ENCODE measurements around the gene ARHGEF17. TPM values are rescaled to one million over a fixed set of nuclear protein-coding genes. Genes with fewer than 3 reads are reported as not detected.

Gene ARHGEF17
- total and polyA plus RNA-seq, 2 experiments from 2014 or later = 15.3 to 23.5 TPM

- Histone ChIP-seq H3K4me2 (ENCODE audit: unreplicated experiment) (no peak overlapping the region), H2AFZ (no peak overlapping the region), H3K79me2 (ENCODE audit: insufficient read depth) (no peaks in the 10 kb centered on the region), H3K4me1 (ENCODE audit: insufficient read depth) (no peaks in the 10 kb centered on the region), H3K9me3 (ENCODE audit: low read depth) (no peaks in the 10 kb centered on the region), H3K9ac (no peak overlapping the region), H3K27ac (no peak overlapping the region), H4K20me1 (ENCODE audit: insufficient read depth) (no peaks in the 10 kb centered on the region), H3F3A (ENCODE audit: insufficient read depth) (peaks cover 8% of the 10 kb centered on the region; the same call in 1 of the 2 replicates), H3K4me3 (no peak overlapping the region), H3K27me3 (replicated peaks; ENCODE audit: insufficient read depth) (no peaks in the 10 kb centered on the region), H3K9me2 (ENCODE audit: insufficient read depth) (no peaks in the 10 kb centered on the region), H3K36me3 (ENCODE audit: low read depth) (no peaks in the 10 kb centered on the region)
- in situ Hi-C loops (cut with MboI) = no loop called here
- TF ChIP-seq EZH2 (IDR thresholded peaks at IDR 0.05; ENCODE audit: insufficient read depth, poor library complexity, severe bottlenecking) (no peak), EZH2phosphoT487 (IDR thresholded peaks at IDR 0.05; ENCODE audit: insufficient read depth, low read depth) (no peak)
- 89 to 94% methylated on average over 3 to 4 of the region's 4 CpGs for WGBS, 2 experiments (ENCODE audit: low coverage in 1 of 2, low lambda C conversion rate in 2 of 2, missing lambda C conversion rate in 2 of 2)
- DNase-seq = no peak
Measured at GRCh38 chr11:73266646-73267020, 41.4 kb upstream of the ARHGEF17 start.

DNA sequence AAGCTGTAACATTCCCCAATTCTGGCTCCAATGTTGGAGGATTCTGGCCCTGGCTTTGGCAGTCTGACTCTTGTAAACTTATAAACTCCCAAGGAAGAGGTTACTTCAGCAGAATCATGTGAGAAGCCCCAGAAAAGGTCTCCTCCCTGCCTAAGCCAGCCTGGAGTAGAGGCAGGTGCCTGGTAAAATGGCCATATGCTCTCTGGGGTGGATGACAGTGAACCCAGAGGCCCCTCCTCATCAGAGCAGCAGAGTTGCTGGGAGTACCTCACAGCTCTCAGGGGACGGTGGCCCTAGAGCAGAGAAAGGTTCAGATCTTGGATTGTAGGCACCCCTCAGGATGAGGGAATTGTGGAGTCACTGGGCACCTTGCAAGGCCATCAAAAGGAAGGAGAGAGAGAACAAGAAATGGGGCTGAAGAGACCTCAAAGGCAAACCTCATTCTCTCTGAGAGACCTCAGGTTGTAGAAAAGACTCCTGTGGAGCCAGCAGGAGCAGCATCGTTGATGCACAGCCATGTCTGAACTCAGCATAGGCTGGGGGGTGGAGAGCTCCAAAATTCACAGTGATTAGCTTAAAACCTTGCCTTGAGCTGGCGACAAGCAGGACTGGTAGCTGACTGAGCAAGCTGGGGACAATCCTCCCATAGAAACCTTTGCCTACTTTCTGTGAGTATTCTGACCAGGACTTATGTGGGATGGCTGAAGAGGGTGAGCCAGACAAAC lies 40.8 kb upstream of the ARHGEF17 start:
- DNase-seq = no peak
- H3K36me3 ChIP-seq (ENCODE audit: low read depth) = no peaks in the 10 kb centered on the region
- H3K4me3 ChIP-seq = no peak overlapping the region
- in situ Hi-C loops (cut with MboI) = no loop called here
- no peaks in the 10 kb centered on the region for H3K79me2 ChIP-seq (ENCODE audit: insufficient read depth)
- H3K9ac ChIP-seq = no peak overlapping the region
- no peaks in the 10 kb centered on the region for H3K4me1 ChIP-seq (ENCODE audit: insufficient read depth)
- H3K4me2 ChIP-seq (ENCODE audit: unreplicated experiment) = no peak overlapping the region
- H3K9me2 ChIP-seq (ENCODE audit: insufficient read depth) = no peaks in the 10 kb centered on the region
- H3K27me3 ChIP-seq (replicated peaks; ENCODE audit: insufficient read depth) = no peaks in the 10 kb centered on the region
- H3F3A ChIP-seq (ENCODE audit: insufficient read depth) = peaks cover 12% of the 10 kb centered on the region; the same call in 1 of the 2 replicates
- H3K9me3 ChIP-seq (ENCODE audit: low read depth) = no peaks in the 10 kb centered on the region
- 49 to 50% methylated on average over 3 of the region's 3 CpGs for WGBS, 2 experiments (ENCODE audit: low coverage in 1 of 2, low lambda C conversion rate in 2 of 2, missing lambda C conversion rate in 2 of 2)
- no peak overlapping the region for H2AFZ ChIP-seq
- H4K20me1 ChIP-seq (ENCODE audit: insufficient read depth) = no peaks in the 10 kb centered on the region
- no peak for TF ChIP-seq EZH2phosphoT487 (IDR thresholded peaks at IDR 0.05; ENCODE audit: insufficient read depth, low read depth)
- TF ChIP-seq EZH2 (IDR thresholded peaks at IDR 0.05; ENCODE audit: insufficient read depth, poor library complexity, severe bottlenecking) = no peak
- H3K27ac ChIP-seq = no peak overlapping the region

- in situ Hi-C loops (cut with MboI) = no loop called here
- H3K9me2 ChIP-seq (ENCODE audit: insufficient read depth) = no peaks in the 10 kb centered on the region
- H3F3A ChIP-seq (ENCODE audit: insufficient read depth) = peaks cover 11% of the 10 kb centered on the region; the same call in 1 of the 2 replicates
- H3K79me2 ChIP-seq (ENCODE audit: insufficient read depth) = no peaks in the 10 kb centered on the region
- H4K20me1 ChIP-seq (ENCODE audit: insufficient read depth) = no peaks in the 10 kb centered on the region
- H3K4me1 ChIP-seq (ENCODE audit: insufficient read depth) = no peaks in the 10 kb centered on the region
- no peak overlapping the region for H3K4me2 ChIP-seq (ENCODE audit: unreplicated experiment)
- no peak overlapping the region for H3K9ac ChIP-seq
- H3K4me3 ChIP-seq = no peak overlapping the region
- H3K27me3 ChIP-seq (replicated peaks; ENCODE audit: insufficient read depth) = no peaks in the 10 kb centered on the region
- no peaks in the 10 kb centered on the region for H3K9me3 ChIP-seq (ENCODE audit: low read depth)
- H2AFZ ChIP-seq = no peak overlapping the region
- no peaks in the 10 kb centered on the region for H3K36me3 ChIP-seq (ENCODE audit: low read depth)
- TF ChIP-seq EZH2 (IDR thresholded peaks at IDR 0.05; ENCODE audit: insufficient read depth, poor library complexity, severe bottlenecking) = no peak
- no peak for TF ChIP-seq EZH2phosphoT487 (IDR thresholded peaks at IDR 0.05; ENCODE audit: insufficient read depth, low read depth)
- no peak overlapping the region for H3K27ac ChIP-seq
- DNase-seq = no peak
- 51 to 59% methylated on average over 8 of the region's 8 CpGs for WGBS, 2 experiments (ENCODE audit: low coverage in 1 of 2, low lambda C conversion rate in 2 of 2, missing lambda C conversion rate in 2 of 2)
Measured at GRCh38 chr11:73267906-73268540, 40.1 kb upstream of the ARHGEF17 start.

GRCh38 chr11:73268671-73269271 lies 39.3 kb upstream of the ARHGEF17 start:
- Histone ChIP-seq H3K9me3 (ENCODE audit: low read depth) (no peaks in the 10 kb centered on the region), H2AFZ (no peak overlapping the region), H3K27ac (no peak overlapping the region), H3K9me2 (ENCODE audit: insufficient read depth) (no peaks in the 10 kb centered on the region), H3K9ac (no peak overlapping the region), H3K4me1 (ENCODE audit: insufficient read depth) (no peaks in the 10 kb centered on the region), H3K4me3 (no peak overlapping the region), H4K20me1 (ENCODE audit: insufficient read depth) (no peaks in the 10 kb centered on the region), H3K4me2 (ENCODE audit: unreplicated experiment) (no peak overlapping the region), H3K27me3 (replicated peaks; ENCODE audit: insufficient read depth) (no peaks in the 10 kb centered on the region), H3K79me2 (ENCODE audit: insufficient read depth) (no peaks in the 10 kb centered on the region), H3K36me3 (ENCODE audit: low read depth) (no peaks in the 10 kb centered on the region), H3F3A (ENCODE audit: insufficient read depth) (peaks cover 7% of the 10 kb centered on the region; the same call in 1 of the 2 replicates)
- TF ChIP-seq EZH2phosphoT487 (IDR thresholded peaks at IDR 0.05; ENCODE audit: insufficient read depth, low read depth) (no peak), EZH2 (IDR thresholded peaks at IDR 0.05; ENCODE audit: insufficient read depth, poor library complexity, severe bottlenecking) (no peak)
- WGBS, 2 experiments (ENCODE audit: low coverage in 1 of 2, low lambda C conversion rate in 2 of 2, missing lambda C conversion rate in 2 of 2) = 73 to 78% methylated on average over 8 of the region's 8 CpGs
- in situ Hi-C loops (cut with MboI) = no loop called here
- no peak for DNase-seq

All from GM23248 (cell line).